SW480 (cell line): ENCODE data around the gene EYA4.

ENCODE experiments used
- DNase-seq: peaks from one replicate; pipeline ENCODE4 v3.0.0-alpha.2; 2016; ENCODE audit warnings: low spot score

EYA4 gene

GRCh38 chr6:133460101-133460500 is 218.9 kb downstream of the EYA4 start:
- no peak for DNase-seq

GRCh38 chr6:133463790-133464189 is 222.6 kb downstream of the EYA4 start:
- no peak for DNase-seq

GRCh38 chr6:133466680-133467079 is 225.5 kb downstream of the EYA4 start:
- DNase-seq: no peak

GRCh38 chr6:133467231-133467981 is 226.2 kb downstream of the EYA4 start:
- no peak for DNase-seq

GRCh38 chr6:133467982-133468380 is 226.8 kb downstream of the EYA4 start:
- no peak for DNase-seq

- DNase-seq: no peak
These were observed 227.4 kb downstream of the EYA4 start for GRCh38 chr6:133468591-133468990.

GRCh38 chr6:133474516-133474915 is 233.4 kb downstream of the EYA4 start:
- no peak for DNase-seq

- DNase-seq: no peak
These were observed 237.5 kb downstream of the EYA4 start for GRCh38 chr6:133478673-133479072.

GRCh38 chr6:133487174-133487573 is 246.0 kb downstream of the EYA4 start:
- no peak for DNase-seq

GRCh38 chr6:133495205-133495903 is 254.2 kb downstream of the EYA4 start:
- no peak for DNase-seq

GRCh38 chr6:133499662-133500061 is 258.5 kb downstream of the EYA4 start:
- DNase-seq: no peak

- no peak for DNase-seq
These were observed 260.6 kb downstream of the EYA4 start for GRCh38 chr6:133501675-133502270.

GRCh38 chr6:133502441-133503335 is 261.5 kb downstream of the EYA4 start:
- no peak for DNase-seq

- no peak for DNase-seq
These were observed 262.2 kb downstream of the EYA4 start for GRCh38 chr6:133503336-133503729.

- DNase-seq: no peak
These were observed 263.0 kb downstream of the EYA4 start for GRCh38 chr6:133504158-133504557.

GRCh38 chr6:133504761-133505160 is 263.6 kb downstream of the EYA4 start:
- no peak for DNase-seq

GRCh38 chr6:133505681-133506080 is 264.5 kb downstream of the EYA4 start:
- DNase-seq: no peak

GRCh38 chr6:133512410-133513016 is 271.4 kb downstream of the EYA4 start:
- peak; percentile 33 for DNase-seq

- DNase-seq: no peak
These were observed 282.7 kb downstream of the EYA4 start for GRCh38 chr6:133523816-133524215.

GRCh38 chr6:133526436-133526835 is 285.3 kb downstream of the EYA4 start:
- DNase-seq: no peak

- no peak for DNase-seq
These were observed 287.4 kb downstream of the EYA4 start for GRCh38 chr6:133528566-133528965.

- DNase-seq: no peak
These were observed 291.8 kb downstream of the EYA4 start for GRCh38 chr6:133532908-133533307.
